Left colon (tissue), 2 donors: ENCODE data around the gene NPHP4. TPM values are rescaled to one million over a fixed set of nuclear protein-coding genes. Genes with fewer than 3 reads are reported as not detected.

ENCODE experiments used
- ATAC-seq: fragments of 200-7000 bp; cut with Tn5 transposase; one replicate; pipeline ENCODE4 v1.9.1; 2020; ENCODE audit warnings: mild to moderate bottlenecking, moderate library complexity
- DNase-seq, 2 donors: peaks; one replicate each; pipeline ENCODE4 v3.0.0-alpha.2; 2020
- intact Hi-C, 2 donors: fragments of 100-400 bp; cut with DNase I in 1 of 2; cut with micrococcal nuclease in 1 of 2; formaldehyde crosslinking; loops; one replicate each; pipeline versions ENCODE4 v1.11.2 to v1.14.0; 2022; cut with DNase I, micrococcal nuclease
- total RNA-seq, 2 donors: library from RNA; stranded (reverse); fragmentation: NEBNext Ultra II Directional; extraction: Animal tissue kit (Norgen Biotek cat#: 25700); gene quantifications; one replicate each; pipeline ENCODE4 v1.2.1, GENCODE V29; 2021
- donor health status: DM: no; HTN: no; CAD: no.
- donor health status: DM: yes; HTN: yes; CAD: no.

The NPHP4 gene
- total RNA-seq, 2 donors from 2014 or later: 7.6 to 8.5 TPM

GRCh38 chr1:5837976-5838653, 154.1 kb downstream of the NPHP4 start:
- ATAC-seq (no peak), DNase-seq (no peak)
- intact Hi-C loops: no loop called here

- intact Hi-C loops: no loop called here
- ATAC-seq (no peak), DNase-seq (no peak)
Observed at GRCh38 chr1:5836776-5837440, 155.3 kb downstream of the NPHP4 start.

GRCh38 chr1:5835179-5835562, 157.1 kb downstream of the NPHP4 start:
- DNase-seq: no peak
- no peak for ATAC-seq
- intact Hi-C loops: no loop called here

GRCh38 chr1:5834477-5835178, 157.6 kb downstream of the NPHP4 start:
- intact Hi-C loops: no loop called here
- ATAC-seq: no peak
- DNase-seq: no peak

GRCh38 chr1:5833911-5834310, 158.3 kb downstream of the NPHP4 start:
- intact Hi-C loops: no loop called here
- ATAC-seq (no peak), DNase-seq (no peak)

- ATAC-seq (no peak), DNase-seq (no peak)
- intact Hi-C loops: no loop called here
Observed at GRCh38 chr1:5832916-5833895, 159.0 kb downstream of the NPHP4 start.

- ATAC-seq: no peak
- DNase-seq: no peak
- intact Hi-C loops: no loop called here
Observed at GRCh38 chr1:5831600-5832335, 160.5 kb downstream of the NPHP4 start.

GRCh38 chr1:5830771-5831599, 161.2 kb downstream of the NPHP4 start:
- DNase-seq (no peak), ATAC-seq (no peak)
- intact Hi-C loops: no loop called here

- DNase-seq (no peak), ATAC-seq (no peak)
- intact Hi-C loops: no loop called here
Observed at GRCh38 chr1:5829414-5829813, 162.8 kb downstream of the NPHP4 start.

- DNase-seq: no peak
- no peak for ATAC-seq
- intact Hi-C loops: no loop called here
Observed at GRCh38 chr1:5828308-5828935, 163.8 kb downstream of the NPHP4 start.

- intact Hi-C loops: no loop called here
- DNase-seq (no peak), ATAC-seq (no peak)
Observed at GRCh38 chr1:5827516-5827915, 164.7 kb downstream of the NPHP4 start.

GRCh38 chr1:5826601-5827000, 165.6 kb downstream of the NPHP4 start:
- intact Hi-C loops: no loop called here
- no peak for ATAC-seq
- DNase-seq: no peak

GRCh38 chr1:5822726-5823125, 169.5 kb downstream of the NPHP4 start:
- ATAC-seq: no peak
- no peak for DNase-seq
- intact Hi-C loops: no loop called here

GRCh38 chr1:5822266-5822665, 170.0 kb downstream of the NPHP4 start:
- intact Hi-C loops: no loop called here
- ATAC-seq: no peak
- DNase-seq: no peak

- intact Hi-C loops: no loop called here
- DNase-seq: no peak
- ATAC-seq: no peak
Observed at GRCh38 chr1:5821540-5822176, 170.6 kb downstream of the NPHP4 start.

- ATAC-seq: no peak
- DNase-seq: no peak
- intact Hi-C loops: no loop called here
Observed at GRCh38 chr1:5820026-5820421, 172.2 kb downstream of the NPHP4 start.
